WTC11 (cell line): ENCODE results near the gene NET1.

Experiments used
- CBFB ChIP-seq: sonication (generic); formaldehyde crosslinking; IDR thresholded peaks from 2 replicates; pipeline ENCODE4 v1.8.1; 2022; ENCODE audit warnings: mild to moderate bottlenecking, low read depth, missing genetic modification reagents
- CREB1 ChIP-seq: sonication (generic); formaldehyde crosslinking; IDR thresholded peaks from 2 replicates; pipeline ENCODE4 v1.8.0; 2023; ENCODE audit warnings: mild to moderate bottlenecking, missing genetic modification reagents
- CTCF ChIP-seq: fragments of 200-600 bp; IDR thresholded peaks from 2 replicates; pipeline ENCODE4 v1.8.0; 2022; ENCODE audit warnings: antibody characterized with exemption
- FOXP4 ChIP-seq: sonication (generic); formaldehyde crosslinking; IDR thresholded peaks from 2 replicates; pipeline ENCODE4 v1.8.0; 2022; ENCODE audit warnings: mild to moderate bottlenecking, missing genetic modification reagents
- HMGXB4 ChIP-seq: sonication (generic); formaldehyde crosslinking; IDR thresholded peaks from 2 replicates; pipeline ENCODE4 v1.8.1; 2023; ENCODE audit warnings: mild to moderate bottlenecking, moderate library complexity, missing genetic modification reagents
- MAX ChIP-seq: sonication (generic); formaldehyde crosslinking; IDR thresholded peaks from 2 replicates; pipeline ENCODE4 v1.8.0; 2022; ENCODE audit warnings: mild to moderate bottlenecking, missing genetic modification reagents
- NFATC4 ChIP-seq: fragments of 250-450 bp; sonication (Bioruptor Pico); IDR thresholded peaks from 2 replicates; pipeline ENCODE4 v1.9.0; 2021; ENCODE audit warnings: mild to moderate bottlenecking
- NR3C1 ChIP-seq: sonication (generic); formaldehyde crosslinking; conservative IDR thresholded peaks from 2 replicates; pipeline ENCODE4 v1.8.1; 2023; ENCODE audit warnings: low read depth, mild to moderate bottlenecking, missing genetic modification reagents
- ZNF423 ChIP-seq: fragments of 250-450 bp; sonication (Bioruptor Pico); IDR thresholded peaks from 2 replicates; pipeline ENCODE4 v2.1.2; 2022; ENCODE audit warnings: mild to moderate bottlenecking, moderate library complexity

- TF ChIP-seq NFATC4 (no peak), CTCF (no peak), HMGXB4 (CRISPR knock-in tag) (no peak), CBFB (no peak), MAX (no peak), ZNF423 (CRISPR knock-in tag) (no peak), NR3C1 (CRISPR knock-in tag) (no peak), FOXP4 (CRISPR knock-in tag) (no peak), CREB1 (CRISPR knock-in tag) (no peak)
These were observed 90.5 kb downstream of the NET1 start for GRCh38 chr10:5502571-5503476.
